IPS-NIHi7 (cell line): ENCODE measurements around the gene PLPPR4.
A peak's percentile ranks its signal among the peaks of the same experiment; 100 is the strongest.
"Not testable (repeated sequence)": the region's sequence is repeated elsewhere in the genome, so short reads cannot be mapped to it uniquely, and the experiment has no call there.

Experiments used
- DNase-seq: peaks from one replicate; pipeline ENCODE4 v3.0.0; 2012; ENCODE audit warnings: mixed read lengths; ENCODE audit errors: extremely low spot score

The PLPPR4 gene

GRCh38 chr1:99264201-99265021, at the start of gene PLPPR4:
PLPPR4 (plus strand) TSS chr1:99264492; CDS start chr1:99264594, 102 bp downstream.
- DNase-seq: peak; percentile 77

DNA sequence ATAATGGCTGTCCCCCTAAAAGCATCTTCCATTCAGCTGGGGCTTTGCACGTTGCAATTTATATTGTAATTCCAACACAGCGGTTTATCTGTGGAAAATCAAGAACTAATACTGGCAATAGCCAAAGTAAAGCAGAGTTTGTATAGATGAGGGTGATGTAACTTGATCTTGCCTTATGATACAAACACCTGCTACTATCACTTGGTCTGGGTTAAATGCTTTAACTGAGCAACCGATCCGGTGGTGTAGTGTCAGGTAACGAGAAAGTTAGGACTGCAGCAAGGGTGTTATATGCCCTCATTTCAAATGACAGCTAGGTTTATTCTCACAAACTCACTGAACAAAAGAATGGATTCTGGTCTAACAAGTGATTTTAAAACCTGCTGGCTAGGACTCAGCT, 47.3 kb upstream of the PLPPR4 start:
- no peak for DNase-seq

DNA sequence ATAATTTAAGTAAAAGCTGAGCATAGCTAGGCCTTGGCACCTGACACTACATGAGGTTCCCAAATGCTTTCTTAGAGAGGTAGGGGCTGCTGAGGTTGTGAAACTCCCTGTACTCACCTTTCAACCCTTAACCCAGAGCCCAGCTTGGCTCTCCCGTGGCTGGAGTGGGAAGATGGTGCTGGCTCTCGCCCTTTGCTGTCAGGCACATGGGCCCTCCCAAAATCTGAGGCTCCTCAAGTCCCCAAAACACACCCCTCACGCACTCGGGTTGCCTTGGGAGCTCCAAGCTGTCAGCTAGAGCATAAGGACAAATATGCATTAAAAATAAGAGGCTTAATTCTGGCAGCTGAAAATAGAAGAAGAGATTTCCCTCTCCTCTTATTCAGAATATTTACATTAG, 46.7 kb upstream of the PLPPR4 start:
- peak; percentile 36 for DNase-seq

DNA sequence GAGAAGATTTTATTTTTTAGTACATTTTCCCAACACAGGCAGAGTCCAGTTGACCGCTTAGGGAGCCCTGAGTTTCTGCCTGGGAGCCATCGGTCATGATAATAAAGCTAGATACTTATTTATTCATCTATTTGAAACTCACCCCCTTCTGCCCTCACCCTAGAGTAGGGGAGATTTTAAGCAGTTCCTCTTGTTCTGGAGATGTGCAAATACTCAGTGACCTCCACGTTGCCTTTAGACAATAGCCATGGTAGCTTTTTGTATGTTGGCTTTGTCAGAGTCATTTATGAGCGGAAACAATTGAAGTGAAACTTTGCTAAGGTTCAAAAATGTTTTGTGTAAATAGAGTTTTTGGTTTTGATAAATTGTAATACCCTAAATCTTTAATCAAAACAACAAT, 45.7 kb upstream of the PLPPR4 start:
- no peak for DNase-seq

- no peak for DNase-seq
Observed at GRCh38 chr1:99218999-99219398, 45.3 kb upstream of the PLPPR4 start.

DNA sequence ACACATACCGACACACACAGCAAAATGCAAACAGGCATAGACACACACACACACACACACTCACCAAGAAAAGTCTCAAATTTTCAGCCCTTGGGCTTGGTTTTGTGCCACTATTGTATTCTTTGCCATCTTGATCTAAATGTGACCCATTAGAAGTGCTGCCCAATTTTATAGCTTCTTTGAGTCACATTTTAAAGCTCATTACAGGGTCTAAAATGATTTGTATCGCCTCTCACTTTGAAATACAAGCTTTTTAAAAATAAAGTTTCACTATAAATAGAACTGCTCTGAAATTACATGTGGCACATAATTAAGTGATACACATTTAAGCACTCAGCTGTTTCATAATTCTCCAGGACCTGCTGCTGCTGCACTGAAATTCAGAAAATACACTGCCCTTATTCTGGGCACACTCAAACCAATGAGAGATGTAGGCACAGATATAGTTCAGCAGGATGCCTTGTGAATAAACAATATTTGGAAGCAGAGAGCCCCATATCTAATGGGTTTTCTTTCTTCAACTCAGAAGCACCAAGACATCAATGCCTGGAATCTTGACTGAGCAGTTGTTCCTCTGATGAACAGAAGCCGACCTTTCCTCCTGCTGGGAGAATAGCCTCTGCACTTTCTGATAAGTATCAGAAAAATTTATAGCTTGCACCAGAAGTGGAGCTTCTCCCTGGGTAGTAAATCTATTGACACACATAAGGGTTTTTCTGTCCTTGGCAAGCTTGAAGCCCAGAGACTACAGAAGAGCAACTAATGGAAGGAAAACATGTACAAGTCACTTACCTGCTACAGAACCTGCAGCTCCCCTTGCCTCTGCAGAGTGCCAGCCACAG, 37.0 kb upstream of the PLPPR4 start:
- DNase-seq: no peak

DNA sequence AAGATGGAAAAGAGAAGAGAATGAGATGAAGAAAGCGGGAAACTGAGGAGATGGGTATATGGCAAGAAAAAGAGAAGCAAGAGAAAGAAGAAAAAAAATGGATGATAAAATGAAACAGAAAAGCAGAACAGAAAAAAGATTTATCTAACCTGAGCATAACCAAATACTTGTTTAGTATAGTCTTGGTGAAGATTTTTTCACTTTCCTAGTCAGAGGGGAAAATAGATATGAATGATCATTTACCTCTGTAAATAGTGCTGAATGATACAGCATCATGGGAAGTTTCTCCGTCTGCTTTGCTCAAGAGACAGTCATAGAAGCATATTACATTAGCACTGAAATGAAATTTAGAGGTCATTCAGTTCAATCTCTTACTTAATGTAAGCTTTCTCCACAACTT, 36.1 kb upstream of the PLPPR4 start:
- DNase-seq: no peak

- DNase-seq: no peak
Observed at GRCh38 chr1:99229122-99229521, 35.2 kb upstream of the PLPPR4 start.

DNA sequence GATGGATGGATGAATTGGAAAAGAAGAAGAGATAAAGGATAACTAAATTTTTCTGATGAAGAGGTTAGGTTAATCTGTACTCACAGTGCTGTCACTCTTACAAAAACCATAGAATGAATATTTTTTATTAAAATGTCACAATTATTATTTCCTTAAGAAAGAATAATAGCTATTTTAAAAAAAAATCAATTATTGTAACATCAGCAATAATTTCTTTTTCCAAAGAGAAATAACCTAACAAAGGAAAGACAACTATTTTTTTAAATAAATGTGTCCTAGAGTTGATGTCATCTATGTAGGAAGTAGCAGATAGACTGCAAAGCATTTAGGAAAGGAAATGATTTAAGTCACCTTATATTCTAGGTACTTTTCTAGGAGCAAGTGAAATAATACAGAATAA, 33.6 kb upstream of the PLPPR4 start:
- no peak for DNase-seq

GRCh38 chr1:99232172-99232571, 32.1 kb upstream of the PLPPR4 start:
- DNase-seq: no peak

- DNase-seq: no peak
Observed at GRCh38 chr1:99233446-99233845, 30.8 kb upstream of the PLPPR4 start.

GRCh38 chr1:99236756-99237155, 27.5 kb upstream of the PLPPR4 start:
- DNase-seq: no peak

DNA sequence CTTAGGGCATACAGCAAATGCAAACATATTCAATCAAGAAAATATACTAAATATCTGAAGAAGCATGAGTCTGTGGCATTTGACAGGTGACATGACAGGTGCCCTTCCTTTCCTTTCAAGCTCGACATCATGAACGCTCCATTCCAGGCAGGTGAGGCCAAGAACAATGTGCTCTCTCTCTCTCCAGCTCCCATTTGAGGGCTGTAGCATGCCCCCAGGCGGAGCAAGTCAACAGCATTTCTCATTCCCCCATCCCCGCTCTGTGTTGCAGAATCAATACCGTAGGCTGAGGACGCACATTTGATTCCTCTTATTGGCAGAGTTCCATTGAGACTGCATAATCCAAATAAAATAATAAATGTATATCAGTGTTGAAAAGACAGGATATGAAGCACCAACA, 24.6 kb upstream of the PLPPR4 start:
- DNase-seq: peak; percentile 17

DNA sequence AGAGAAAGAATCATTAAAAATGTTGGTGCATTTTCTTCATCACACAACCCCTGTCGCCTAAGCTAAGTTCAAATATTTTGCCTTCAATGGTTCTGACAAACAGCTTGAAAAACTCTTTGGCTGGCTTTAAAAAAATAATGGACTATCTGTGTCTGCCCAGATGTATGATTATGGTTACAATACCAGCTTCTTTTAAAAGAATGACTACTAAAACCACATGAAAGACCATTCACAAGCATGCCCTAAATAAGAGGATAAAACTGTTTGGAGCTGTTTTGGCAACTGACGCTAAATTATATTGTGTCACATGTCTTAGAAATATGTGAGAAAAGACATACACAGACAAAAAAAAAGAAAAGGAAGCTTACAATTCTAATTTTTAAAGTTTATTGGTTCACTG, 23.7 kb upstream of the PLPPR4 start:
- DNase-seq: no peak

- DNase-seq: no peak
Observed at GRCh38 chr1:99246152-99246551, 18.1 kb upstream of the PLPPR4 start.

DNA sequence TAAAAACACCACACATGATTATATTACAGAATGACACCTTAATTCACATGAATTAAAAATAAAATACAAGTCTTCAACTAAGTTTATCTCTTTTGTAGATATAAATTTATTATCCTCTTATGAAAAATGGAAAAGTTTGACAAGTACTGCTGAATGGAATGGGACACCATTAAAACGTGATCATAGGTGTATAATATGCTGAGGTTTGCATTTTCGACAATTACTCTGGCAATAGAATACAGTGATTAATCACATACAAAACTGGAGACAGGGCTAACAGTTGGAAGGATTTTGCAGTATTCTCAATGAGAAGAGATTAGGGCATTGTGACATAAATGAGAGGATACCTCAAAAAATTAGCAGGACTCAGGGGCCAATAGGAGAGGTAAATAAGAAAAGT, 17.1 kb upstream of the PLPPR4 start:
- DNase-seq: no peak

- DNase-seq: no peak
Observed at GRCh38 chr1:99250728-99251127, 13.6 kb upstream of the PLPPR4 start.

DNA sequence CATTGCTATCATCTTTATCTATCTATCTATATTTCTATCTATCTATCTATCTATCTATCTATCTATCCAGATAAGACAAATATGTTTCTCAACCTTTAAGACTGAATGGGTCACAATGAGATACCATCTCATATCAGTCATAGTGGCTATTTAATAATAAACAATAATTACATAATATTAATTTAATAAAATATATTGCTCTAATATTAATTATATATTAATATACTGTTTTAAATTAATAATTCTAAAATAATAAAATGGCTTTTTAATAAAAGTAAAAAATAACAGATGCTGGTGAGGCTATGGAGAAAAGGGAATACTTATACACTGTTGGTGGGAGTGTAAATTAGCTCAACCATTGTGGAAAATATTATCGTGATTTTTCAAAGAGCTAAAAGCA, 13.0 kb upstream of the PLPPR4 start:
- no peak for DNase-seq

- DNase-seq: no peak
Observed at GRCh38 chr1:99252630-99253029, 11.7 kb upstream of the PLPPR4 start.

DNA sequence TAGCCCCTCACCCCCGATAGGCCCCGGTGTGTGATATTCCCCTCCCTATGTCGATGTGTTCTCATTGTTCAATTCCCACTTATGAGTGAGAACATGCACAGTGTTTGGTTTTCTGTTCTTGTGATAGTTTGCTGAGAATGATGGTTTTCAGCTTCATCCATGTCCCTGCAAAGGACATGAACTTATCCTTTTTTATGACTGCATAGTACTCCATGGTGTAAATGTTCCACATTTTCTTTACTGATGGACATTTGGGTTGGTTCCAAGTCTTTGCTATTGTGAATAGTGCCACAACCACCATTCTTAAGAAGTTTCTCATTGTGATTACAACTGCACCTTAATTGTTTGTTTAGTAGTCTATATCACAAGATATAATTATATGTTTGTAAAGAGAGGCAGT, 3.9 kb upstream of the PLPPR4 start:
- not testable (repeated sequence) for DNase-seq

DNA sequence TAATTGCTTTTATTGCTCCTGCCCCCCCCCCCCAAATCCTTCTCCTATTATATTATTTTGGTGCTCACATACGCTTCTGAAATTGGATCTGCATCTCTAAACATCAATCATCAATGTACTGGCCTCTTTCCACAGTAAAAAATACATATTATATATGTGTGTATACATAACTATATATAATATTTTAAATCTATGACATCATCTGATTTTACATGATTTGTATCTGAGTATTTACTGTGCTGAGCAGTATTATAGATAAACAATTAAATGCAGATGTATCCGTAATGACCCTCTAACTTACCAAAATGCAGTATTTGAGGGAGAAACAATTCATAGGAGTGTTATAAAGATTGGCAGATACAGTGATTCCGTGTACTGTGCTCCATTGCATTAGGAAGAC, 832 bp downstream of the PLPPR4 start:
- no peak for DNase-seq

- no peak for DNase-seq
Observed at GRCh38 chr1:99266726-99267125, 2.4 kb downstream of the PLPPR4 start.

DNA sequence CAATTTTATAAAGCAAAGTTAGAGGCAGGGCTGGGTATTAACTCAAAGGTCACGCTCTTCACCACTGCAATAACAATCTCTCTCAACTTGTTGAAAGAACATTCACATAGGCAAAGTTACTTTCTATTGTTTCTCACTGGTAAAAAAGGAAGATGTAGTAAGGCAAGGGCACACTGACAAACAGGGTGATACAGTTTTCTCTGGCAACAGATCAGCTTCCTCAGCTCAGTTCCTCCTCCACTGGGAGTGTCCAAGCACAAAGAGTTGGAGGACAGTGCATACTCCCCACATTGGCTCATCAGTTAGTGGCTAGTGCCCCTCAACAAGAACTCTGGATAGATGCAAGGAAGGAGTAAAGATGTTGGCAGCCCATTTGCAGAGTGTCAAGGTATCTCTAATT, 3.7 kb downstream of the PLPPR4 start:
- no peak for DNase-seq
